Measurements from ENCODE around the gene RABGAP1L.

- no peak for TF ChIP-seq CTCF (IDR thresholded peaks at IDR 0.05)
- no peak for TF ChIP-seq EZH2 (IDR thresholded peaks at IDR 0.05)
- TF ChIP-seq EZH2phosphoT487 (IDR thresholded peaks at IDR 0.05): no peak
These were observed 107.8 kb downstream of the RABGAP1L start for GRCh38 chr1:174266991-174267612.
